ENCODE data around the gene PKLR.

DNA sequence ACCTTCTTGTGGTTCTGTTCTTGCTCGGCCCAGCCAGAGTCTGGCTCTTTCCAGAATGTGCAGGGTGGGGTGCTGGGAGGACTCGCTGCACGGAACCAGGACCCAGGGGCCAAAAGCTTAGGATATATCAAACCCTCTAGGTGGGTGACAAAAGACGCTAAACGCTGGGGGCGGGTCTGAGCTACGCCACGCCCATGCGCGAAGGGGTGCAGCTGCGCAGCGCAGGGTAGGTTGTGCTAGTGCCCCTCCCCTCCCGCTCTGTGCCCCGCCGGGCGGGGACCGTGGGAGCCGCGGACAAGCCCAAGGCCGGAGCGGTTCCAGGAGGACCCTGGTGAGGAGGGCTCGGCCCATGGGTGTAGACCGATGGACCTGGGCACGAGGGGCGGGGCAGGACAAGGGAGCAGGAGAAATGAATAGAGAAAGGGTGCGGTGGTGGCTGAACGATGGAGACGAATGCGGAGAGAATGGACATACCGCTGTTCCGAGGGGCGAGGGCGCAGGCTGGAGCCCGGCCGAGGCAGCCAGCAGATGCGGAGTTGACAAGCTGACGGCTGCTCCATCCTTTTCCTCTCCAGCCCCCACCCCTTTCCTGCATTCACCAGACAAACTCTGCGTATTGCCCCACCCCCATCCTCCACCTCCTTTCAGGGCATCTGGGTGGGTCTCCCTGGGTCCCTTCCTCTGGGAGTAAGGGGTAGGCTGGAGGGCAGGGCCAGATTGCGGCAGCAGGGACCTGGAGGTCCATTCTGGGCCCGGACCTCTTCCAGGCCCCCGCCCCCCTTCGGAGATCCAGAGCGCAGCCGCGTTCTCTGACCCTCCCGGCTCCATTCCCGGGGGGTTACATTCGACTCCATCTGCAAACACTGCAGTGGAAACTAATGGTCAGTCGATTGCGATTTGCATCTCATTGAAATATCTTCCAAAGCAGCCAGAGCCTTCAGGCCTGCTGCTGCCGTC, 19.7 kb upstream of the PKLR start, which contains the start of gene RUSC1:
- TF ChIP-seq EZH2 (IDR thresholded peaks at IDR 0.05; ENCODE audit: borderline replicate concordance, low read length) (no peak), CTCF (conservative IDR thresholded peaks at IDR 0.05 in 1 of 2, IDR thresholded peaks at IDR 0.05 in 1 of 2; ENCODE audit: extremely low read depth in 1 of 2, insufficient read depth in 1 of 2, low read depth in 1 of 2, low read length in 2 of 2) (no peak)
